ENCODE measurements around the gene SEPTIN12. TPM values are rescaled to one million over a fixed set of nuclear protein-coding genes. Genes with fewer than 3 reads are reported as not detected.

Gene SEPTIN12
- total and polyA plus RNA-seq, 10 of the 15 experiments (the other 5 are each of a cell fraction or from before 2014, with no cell fraction given), result not detected

- H3K79me2 ChIP-seq (ENCODE audit: control insufficient read depth, insufficient read depth, low read length), result no peaks in the 10 kb centered on the region; the same call in 1 of the 2 replicates
- ChIA-PET SMC1A (ENCODE audit: uncharacterized antibody, unreplicated experiment) (interaction anchor here (0.6 kb wide), 1 partner anchor 26 kb away, joined by 3 read pairs; the partner anchor contains the start of genes ANKS3 and DNAAF8), POLR2A (interaction anchor here (0.5 to 1.0 kb wide), 3 partner anchors 8 to 94 kb away, joined by 3 read pairs; no protein-coding TSS in a partner anchor), RAD21 (ENCODE audit: unreplicated experiment) (interaction anchor here (0.6 kb wide), 2 partner anchors 28 to 218 kb away, joined by 3 read pairs; no protein-coding TSS in a partner anchor), CTCF (interaction anchor here (0.7 kb wide), 1 partner anchor 107 kb away, joined by 3 read pairs; no protein-coding TSS in a partner anchor)
- FAIRE-seq (no peak), DNase-seq (ENCODE audit: low read depth, low spot score) (no peak), ATAC-seq (no peak)
- in situ Hi-C loops (cut with MboI) (no loop called here), intact Hi-C loops (cut with micrococcal nuclease; ENCODE audit: unreplicated experiment) (no loop called here)
- TF ChIP-seq PAX8 (IDR thresholded peaks at IDR 0.05) (no peak), TBL1XR1 (IDR thresholded peaks at IDR 0.05; ENCODE audit: low read depth, low read length) (no peak), USF1 (IDR thresholded peaks at IDR 0.05; ENCODE audit: borderline replicate concordance, extremely low read length, insufficient read depth, low read depth, low read length) (no peak), HDGF (IDR thresholded peaks at IDR 0.05) (no peak), SRF (IDR thresholded peaks at IDR 0.05; ENCODE audit: low read depth in 2 of 2, low read length in 2 of 2) (no peak), CHD1 (IDR thresholded peaks at IDR 0.05; ENCODE audit: low read depth, low read length) (no peak), BACH1 (IDR thresholded peaks at IDR 0.05; ENCODE audit: borderline replicate concordance) (no peak), YY1 (IDR thresholded peaks at IDR 0.05; ENCODE audit: low read depth, low read length) (no peak), ZBED1 (IDR thresholded peaks at IDR 0.05; ENCODE audit: borderline replicate concordance) (no peak), SKIL (IDR thresholded peaks at IDR 0.05; ENCODE audit: low read depth, poor library complexity, severe bottlenecking) (no peak), ATF7 (IDR thresholded peaks at IDR 0.05; ENCODE audit: low read depth) (no peak), BCL11A (IDR thresholded peaks at IDR 0.05; ENCODE audit: low read depth, low read length) (no peak), TAF1 (IDR thresholded peaks at IDR 0.05; ENCODE audit: borderline replicate concordance, low read depth, low read length) (no peak), FOS (IDR thresholded peaks at IDR 0.05; ENCODE audit: borderline replicate concordance, extremely low read depth, insufficient read length) (no peak), CTCF (IDR thresholded peaks at IDR 0.05 in 2 of 3, conservative IDR thresholded peaks at IDR 0.05 in 1 of 3; ENCODE audit: control insufficient read depth in 2 of 3, extremely low read depth in 1 of 3, insufficient read depth in 1 of 3, low read depth in 3 of 3, low read length in 3 of 3) (no peak)
- H3K27ac ChIP-seq (ENCODE audit: control insufficient read depth, insufficient read depth), result no peak overlapping the region
- 83% methylated on average over 23 of the region's 23 CpGs for WGBS (ENCODE audit: insufficient coverage, insufficient replicate concordance, low lambda C conversion rate, missing lambda C conversion rate)
- H3K9ac ChIP-seq (ENCODE audit: control insufficient read depth, insufficient read depth, low read length), result no peak overlapping the region
- H2AFZ ChIP-seq (ENCODE audit: control insufficient read depth, low read depth, low read length), result no peak overlapping the region
- BruUV-seq (replicated peaks), result no TSS peak
- H3K4me1 ChIP-seq (ENCODE audit: control insufficient read depth, insufficient read depth, low read length), result no peaks in the 10 kb centered on the region
- peaks cover 6 to 16% of the 10 kb centered on the region in 2 experiments for H3K36me3 ChIP-seq (ENCODE audit: control insufficient read depth in 2 of 2, insufficient read depth in 2 of 2, low read length in 1 of 2)
- H3K9me3 ChIP-seq (replicated peaks; ENCODE audit: control insufficient read depth, insufficient read depth, low read length), result peaks cover 3% of the 10 kb centered on the region; the same call in 1 of the 3 replicates
- H3K4me2 ChIP-seq (ENCODE audit: control insufficient read depth, insufficient read depth), result no peak overlapping the region
- H4K20me1 ChIP-seq (ENCODE audit: control insufficient read depth, insufficient read depth), result no peaks in the 10 kb centered on the region
- no peak overlapping the region for H3K4me3 ChIP-seq
- no peaks in the 10 kb centered on the region for H3K27me3 ChIP-seq (replicated peaks in 1 of 2; ENCODE audit: control insufficient read depth in 2 of 2, insufficient read depth in 2 of 2, low read length in 1 of 2)
Measured at GRCh38 chr16:4760221-4760910, 27.8 kb downstream of the SEPTIN12 start.
